ENCODE measurements around the gene EYA2.

EYA2 gene

GRCh38 chr20:47141941-47142773 lies 247.5 kb downstream of the EYA2 start:
- no peak for DNase-seq (ENCODE audit: low read depth in 2 of 2)

- no peak for DNase-seq (ENCODE audit: low read depth in 2 of 2)
Observed at GRCh38 chr20:47142774-47143170, 248.1 kb downstream of the EYA2 start.

GRCh38 chr20:47143657-47144056 lies 249.0 kb downstream of the EYA2 start:
- no peak for DNase-seq (ENCODE audit: low read depth in 2 of 2)

- no peak for DNase-seq (ENCODE audit: low read depth in 2 of 2)
Observed at GRCh38 chr20:47144463-47144862, 249.8 kb downstream of the EYA2 start.

GRCh38 chr20:47146686-47147085 lies 252.0 kb downstream of the EYA2 start:
- DNase-seq (ENCODE audit: low read depth in 2 of 2) = no peak

GRCh38 chr20:47148059-47148458 lies 253.4 kb downstream of the EYA2 start:
- no peak for DNase-seq (ENCODE audit: low read depth in 2 of 2)

GRCh38 chr20:47149939-47150338 lies 255.3 kb downstream of the EYA2 start:
- no peak for DNase-seq (ENCODE audit: low read depth in 2 of 2)

- DNase-seq (ENCODE audit: low read depth in 2 of 2) = no peak
Observed at GRCh38 chr20:47150403-47151152, 255.9 kb downstream of the EYA2 start.

- DNase-seq (ENCODE audit: low read depth in 2 of 2) = no peak
Observed at GRCh38 chr20:47152068-47152467, 257.4 kb downstream of the EYA2 start.

- DNase-seq (ENCODE audit: low read depth in 2 of 2) = no peak
Observed at GRCh38 chr20:47154089-47154488, 259.4 kb downstream of the EYA2 start.

GRCh38 chr20:47156301-47157137 lies 261.9 kb downstream of the EYA2 start:
- DNase-seq (ENCODE audit: low read depth in 2 of 2) = no peak

GRCh38 chr20:47159166-47159565 lies 264.5 kb downstream of the EYA2 start:
- DNase-seq (ENCODE audit: low read depth in 2 of 2) = no peak

GRCh38 chr20:47160240-47160639 lies 265.6 kb downstream of the EYA2 start:
- DNase-seq (ENCODE audit: low read depth in 2 of 2) = no peak

GRCh38 chr20:47160992-47161391 lies 266.3 kb downstream of the EYA2 start:
- DNase-seq (ENCODE audit: low read depth in 2 of 2) = no peak

GRCh38 chr20:47161411-47161810 lies 266.8 kb downstream of the EYA2 start:
- DNase-seq (ENCODE audit: low read depth in 2 of 2) = no peak

GRCh38 chr20:47164140-47164539 lies 269.5 kb downstream of the EYA2 start:
- no peak for DNase-seq (ENCODE audit: low read depth in 2 of 2)

- no peak for DNase-seq (ENCODE audit: low read depth in 2 of 2)
Observed at GRCh38 chr20:47165376-47165865, 270.8 kb downstream of the EYA2 start.

GRCh38 chr20:47167846-47168245 lies 273.2 kb downstream of the EYA2 start:
- no peak for DNase-seq (ENCODE audit: low read depth in 2 of 2)

- DNase-seq (ENCODE audit: low read depth in 2 of 2) = no peak
Observed at GRCh38 chr20:47172579-47172978, 277.9 kb downstream of the EYA2 start.

GRCh38 chr20:47173596-47174216 lies 279.1 kb downstream of the EYA2 start:
- DNase-seq (ENCODE audit: low read depth in 2 of 2) = no peak

- DNase-seq (ENCODE audit: low read depth in 2 of 2) = no peak
Observed at GRCh38 chr20:47174456-47175243, 280.0 kb downstream of the EYA2 start.
